HepG2 (cell line): ENCODE measurements around the gene TTC32. TPM values are rescaled to one million over a fixed set of nuclear protein-coding genes. Genes with fewer than 3 reads are reported as not detected.
A peak's percentile ranks its signal among the peaks of the same experiment; 100 is the strongest.

ENCODE experiments used
- AFF4 ChIP-seq: sonication (generic); formaldehyde crosslinking; IDR thresholded peaks from 2 replicates; pipeline ENCODE4 v1.4.0; 2020; ENCODE audit warnings: missing genetic modification reagents
- AGO1 ChIP-seq: fragments of 200-400 bp; formaldehyde crosslinking; IDR thresholded peaks from 2 replicates; pipeline ENCODE4 v1.6.1; 2017; ENCODE audit warnings: mild to moderate bottlenecking, low read depth, low read length, moderate library complexity; ENCODE audit not compliant: poor library complexity, severe bottlenecking
- KLF9 ChIP-seq: IDR thresholded peaks from 2 replicates; pipeline ENCODE4 v1.6.1; 2016; ENCODE audit warnings: low read depth
- NFRKB ChIP-seq: fragments of 450-650 bp; IDR thresholded peaks from 2 replicates; pipeline ENCODE4 v1.6.1; 2017
- PRMT3 ChIP-seq: sonication (generic); formaldehyde crosslinking; IDR thresholded peaks from 2 replicates; pipeline ENCODE4 v1.8.1; 2022; ENCODE audit warnings: low read depth, mild to moderate bottlenecking, moderate library complexity, missing genetic modification reagents, borderline replicate concordance
- SALL1 ChIP-seq: sonication (generic); formaldehyde crosslinking; IDR thresholded peaks from 2 replicates; pipeline ENCODE4 v1.8.0; 2022; ENCODE audit warnings: mild to moderate bottlenecking, missing genetic modification reagents
- STAT6 ChIP-seq: sonication (generic); formaldehyde crosslinking; IDR thresholded peaks from 2 replicates; pipeline ENCODE4 v1.4.0; 2020; ENCODE audit warnings: missing genetic modification reagents, mild to moderate bottlenecking, borderline replicate concordance
- ZBTB21 ChIP-seq: sonication (generic); formaldehyde crosslinking; IDR thresholded peaks from 2 replicates; pipeline ENCODE4 v1.4.0; 2020; ENCODE audit warnings: missing genetic modification reagents
- ZFP36L2 ChIP-seq: sonication (generic); formaldehyde crosslinking; IDR thresholded peaks from 2 replicates; pipeline ENCODE4 v1.4.0; 2020; ENCODE audit warnings: missing genetic modification reagents
- ZNF263 ChIP-seq: sonication (generic); formaldehyde crosslinking; IDR thresholded peaks from 2 replicates; pipeline ENCODE4 v1.4.0; 2020; ENCODE audit warnings: missing genetic modification reagents
- ZNF550 ChIP-seq: sonication (generic); formaldehyde crosslinking; IDR thresholded peaks from 2 replicates; pipeline ENCODE4 v1.4.0; 2020; ENCODE audit warnings: mild to moderate bottlenecking, missing genetic modification reagents, borderline replicate concordance
- ZNF776 ChIP-seq: sonication (generic); formaldehyde crosslinking; IDR thresholded peaks from 2 replicates; pipeline ENCODE4 v1.4.0; 2020; ENCODE audit warnings: mild to moderate bottlenecking, missing genetic modification reagents
- ZNF782 ChIP-seq: sonication (generic); formaldehyde crosslinking; IDR thresholded peaks from 2 replicates; pipeline ENCODE4 v1.4.0; 2020; ENCODE audit warnings: missing genetic modification reagents, mild to moderate bottlenecking, borderline replicate concordance
- polyA plus RNA-seq, 8 experiments: library from polyadenylated mRNA; depleted of rRNA in 3 of 8; stranded (reverse) in 7 of 8; unstranded in 1 of 8; fragments of >200 nt; fragmentation: Illumina TruSeq in 4 of 8; extraction: Trizol in 4 of 8; gene quantifications; 2 replicates each; pipeline versions ENCODE4 v1.2.1 to v1.2.3, GENCODE V29; 2011 to 2016; ENCODE audit warnings: low read depth in 4 of 8, missing spikeins in 1 of 8, mixed read lengths in 1 of 8; ENCODE audit not compliant: insufficient read depth in 1 of 8
- total RNA-seq, 5 experiments: library from RNA; depleted of rRNA; stranded (reverse); fragments of >200 nt; fragmentation: Illumina TruSeq; extraction: Trizol; gene quantifications; 2 replicates each; pipeline ENCODE4 v1.2.3, GENCODE V29; 2016; ENCODE audit warnings: low read depth in 1 of 5
- TF ChIP-seq, protein P1 (sequence below): sonication (generic); formaldehyde crosslinking; IDR thresholded peaks from 2 replicates; pipeline ENCODE4 v1.5.1; 2020; ENCODE audit warnings: missing genetic modification reagents, mild to moderate bottlenecking, borderline replicate concordance

TTC32 gene
- total and polyA plus RNA-seq, 2 of the 13 experiments (the other 11 are each of a cell fraction or from before 2014, with no cell fraction given): 21.6 to 38.3 TPM

GRCh38 chr2:19868701-19869580 lies 32.8 kb downstream of the TTC32 start (continued):
- TF ChIP-seq AFF4 (CRISPR knock-in tag) (no peak), KLF9 (CRISPR knock-in tag) (no peak), STAT6 (no peak), NFRKB (no peak), ZFP36L2 (CRISPR knock-in tag) (no peak), ZNF782 (CRISPR knock-in tag) (no peak), ZBTB21 (CRISPR knock-in tag) (no peak), AGO1 (peak; percentile 28), SALL1 (no peak), ZNF776 (CRISPR knock-in tag) (no peak), PRMT3 (no peak), ZNF550 (CRISPR knock-in tag) (no peak), ZNF263 (CRISPR knock-in tag) (0 out of 2 replicates have a peak, but pooled peaks have one; percentile 16)
- TF ChIP-seq, protein P1, sequence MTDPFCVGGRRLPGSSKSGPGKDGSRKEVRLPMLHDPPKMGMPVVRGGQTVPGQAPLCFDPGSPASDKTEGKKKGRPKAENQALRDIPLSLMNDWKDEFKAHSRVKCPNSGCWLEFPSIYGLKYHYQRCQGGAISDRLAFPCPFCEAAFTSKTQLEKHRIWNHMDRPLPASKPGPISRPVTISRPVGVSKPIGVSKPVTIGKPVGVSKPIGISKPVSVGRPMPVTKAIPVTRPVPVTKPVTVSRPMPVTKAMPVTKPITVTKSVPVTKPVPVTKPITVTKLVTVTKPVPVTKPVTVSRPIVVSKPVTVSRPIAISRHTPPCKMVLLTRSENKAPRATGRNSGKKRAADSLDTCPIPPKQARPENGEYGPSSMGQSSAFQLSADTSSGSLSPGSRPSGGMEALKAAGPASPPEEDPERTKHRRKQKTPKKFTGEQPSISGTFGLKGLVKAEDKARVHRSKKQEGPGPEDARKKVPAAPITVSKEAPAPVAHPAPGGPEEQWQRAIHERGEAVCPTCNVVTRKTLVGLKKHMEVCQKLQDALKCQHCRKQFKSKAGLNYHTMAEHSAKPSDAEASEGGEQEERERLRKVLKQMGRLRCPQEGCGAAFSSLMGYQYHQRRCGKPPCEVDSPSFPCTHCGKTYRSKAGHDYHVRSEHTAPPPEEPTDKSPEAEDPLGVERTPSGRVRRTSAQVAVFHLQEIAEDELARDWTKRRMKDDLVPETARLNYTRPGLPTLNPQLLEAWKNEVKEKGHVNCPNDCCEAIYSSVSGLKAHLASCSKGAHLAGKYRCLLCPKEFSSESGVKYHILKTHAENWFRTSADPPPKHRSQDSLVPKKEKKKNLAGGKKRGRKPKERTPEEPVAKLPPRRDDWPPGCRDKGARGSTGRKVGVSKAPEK (CRISPR knock-in tag): no peak
